K562 (cell line): Measurements from ENCODE around the gene FOSL1. TPM values are rescaled to one million over a fixed set of nuclear protein-coding genes. Genes with fewer than 3 reads are reported as not detected.

ENCODE experiments used
- ELF1 ChIP-seq: fragments of 200-800 bp; sonication (Bioruptor generic); IDR thresholded peaks from 2 replicates; pipeline ENCODE4 v1.6.1; 2016; ENCODE audit warnings: missing genetic modification characterization, missing compliant biosample characterization
- EP300 ChIP-seq: IDR thresholded peaks from 2 replicates; pipeline ENCODE4 v1.6.1; 2012; ENCODE audit warnings: low read length, improper control_type of control experiment
- GATAD2B ChIP-seq: fragments of 450-650 bp; IDR thresholded peaks from 2 replicates; pipeline ENCODE4 v1.6.1; 2017; ENCODE audit warnings: mild to moderate bottlenecking, borderline replicate concordance
- HDAC3 ChIP-seq: fragments of 450-650 bp; IDR thresholded peaks from 2 replicates; pipeline ENCODE4 v1.6.1; 2018; ENCODE audit warnings: borderline replicate concordance, mild to moderate bottlenecking, moderate library complexity; ENCODE audit not compliant: partially characterized antibody
- HIVEP1 ChIP-seq: fragments of 250-450 bp; sonication (Bioruptor Pico); IDR thresholded peaks from 2 replicates; pipeline ENCODE4 v1.4.0; 2020; ENCODE audit warnings: mild to moderate bottlenecking
- PML ChIP-seq: IDR thresholded peaks from 2 replicates; pipeline ENCODE4 v1.6.1; 2012; ENCODE audit warnings: low read length, inconsistent platforms
- SOX6 ChIP-seq: fragments of 450-650 bp; IDR thresholded peaks from 2 replicates; pipeline ENCODE4 v1.6.1; 2014; ENCODE audit warnings: mild to moderate bottlenecking
- TAF15 ChIP-seq: fragments of 200-400 bp; formaldehyde crosslinking; IDR thresholded peaks from 2 replicates; pipeline ENCODE4 v1.6.1; 2017; ENCODE audit warnings: mild to moderate bottlenecking, low read depth, low read length, moderate library complexity
- U2AF1 ChIP-seq: fragments of 200-400 bp; formaldehyde crosslinking; optimal IDR thresholded peaks from 2 replicates; pipeline ENCODE3; 2017; ENCODE audit warnings: mild to moderate bottlenecking, low read depth, low read length, moderate library complexity
- polyA plus RNA-seq, 8 experiments: library from polyadenylated mRNA; depleted of rRNA in 4 of 8; stranded (reverse) in 5 of 8; unstranded in 3 of 8; fragments of >200 nt; fragmentation: Nextera tagmentation in 2 of 8; fragmentation: Illumina TruSeq in 1 of 8; extraction: Ambion mirVana in 2 of 8; extraction: Trizol in 1 of 8; gene quantifications; 2 replicates each; pipeline versions ENCODE4 v1.2.1 to v1.2.3, GENCODE V29; 2011 to 2014; ENCODE audit warnings: inconsistent platforms in 1 of 8, missing spikeins in 1 of 8
- total RNA-seq, 7 experiments: library from RNA; depleted of rRNA in 6 of 7; stranded (reverse); fragments of >200 nt in 6 of 7; fragmentation: Illumina TruSeq in 2 of 7; extraction: Trizol in 2 of 7; gene quantifications; 2 replicates each; pipeline versions ENCODE4 v1.2.1 to v1.2.3, GENCODE V29; 2011 to 2021; ENCODE audit warnings: low replicate concordance in 1 of 7
- TF ChIP-seq, protein P1 (sequence below): fragments of 450-650 bp; formaldehyde crosslinking; IDR thresholded peaks from 2 replicates; pipeline ENCODE4 v1.4.0; 2020; ENCODE audit warnings: mild to moderate bottlenecking, moderate library complexity
- TF ChIP-seq, protein P2 (sequence below): fragments of 450-650 bp; formaldehyde crosslinking; IDR thresholded peaks from 2 replicates; pipeline ENCODE4 v1.4.0; 2022; ENCODE audit warnings: mild to moderate bottlenecking, moderate library complexity
- TF ChIP-seq, protein P3 (sequence below), 2 experiments: fragments of 450-650 bp; IDR thresholded peaks; 2 replicates each; pipeline ENCODE4 v1.6.1; 2018; ENCODE audit warnings: mild to moderate bottlenecking in 2 of 2, low read depth in 1 of 2; ENCODE audit not compliant: partially characterized antibody in 2 of 2

The FOSL1 gene
- total and polyA plus RNA-seq, 9 of the 15 experiments (the other 6 are each of a cell fraction or from before 2014, with no cell fraction given), result 3.5 to 39.6 (median 10.0) TPM

GRCh38 chr11:65919141-65919572, 19.0 kb upstream of the FOSL1 start, which contains the start of gene DRAP1 (continued):
- peak; percentile 93 for TF ChIP-seq HIVEP1 (CRISPR knock-in tag)
- peak; percentile 67; the same call in 1 of the 2 replicates for TF ChIP-seq SOX6
- TF ChIP-seq, protein P1, sequence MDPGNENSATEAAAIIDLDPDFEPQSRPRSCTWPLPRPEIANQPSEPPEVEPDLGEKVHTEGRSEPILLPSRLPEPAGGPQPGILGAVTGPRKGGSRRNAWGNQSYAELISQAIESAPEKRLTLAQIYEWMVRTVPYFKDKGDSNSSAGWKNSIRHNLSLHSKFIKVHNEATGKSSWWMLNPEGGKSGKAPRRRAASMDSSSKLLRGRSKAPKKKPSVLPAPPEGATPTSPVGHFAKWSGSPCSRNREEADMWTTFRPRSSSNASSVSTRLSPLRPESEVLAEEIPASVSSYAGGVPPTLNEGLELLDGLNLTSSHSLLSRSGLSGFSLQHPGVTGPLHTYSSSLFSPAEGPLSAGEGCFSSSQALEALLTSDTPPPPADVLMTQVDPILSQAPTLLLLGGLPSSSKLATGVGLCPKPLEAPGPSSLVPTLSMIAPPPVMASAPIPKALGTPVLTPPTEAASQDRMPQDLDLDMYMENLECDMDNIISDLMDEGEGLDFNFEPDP (CRISPR knock-in tag), result no peak
- TF ChIP-seq U2AF1, result peak; percentile 95
- TF ChIP-seq, protein P2, sequence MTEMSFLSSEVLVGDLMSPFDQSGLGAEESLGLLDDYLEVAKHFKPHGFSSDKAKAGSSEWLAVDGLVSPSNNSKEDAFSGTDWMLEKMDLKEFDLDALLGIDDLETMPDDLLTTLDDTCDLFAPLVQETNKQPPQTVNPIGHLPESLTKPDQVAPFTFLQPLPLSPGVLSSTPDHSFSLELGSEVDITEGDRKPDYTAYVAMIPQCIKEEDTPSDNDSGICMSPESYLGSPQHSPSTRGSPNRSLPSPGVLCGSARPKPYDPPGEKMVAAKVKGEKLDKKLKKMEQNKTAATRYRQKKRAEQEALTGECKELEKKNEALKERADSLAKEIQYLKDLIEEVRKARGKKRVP (CRISPR knock-in tag), result 0 out of 2 replicates have a peak, but pooled peaks have one; percentile 44
- TF ChIP-seq EP300, result peak; percentile 59
- TF ChIP-seq TAF15, result no peak
- TF ChIP-seq GATAD2B, result peak; percentile 99
- TF ChIP-seq PML, result no peak
- TF ChIP-seq HDAC3, result no peak
- TF ChIP-seq ELF1 (tag), result 0 out of 2 replicates have a peak, but pooled peaks have one; percentile 52
- TF ChIP-seq, protein P3, sequence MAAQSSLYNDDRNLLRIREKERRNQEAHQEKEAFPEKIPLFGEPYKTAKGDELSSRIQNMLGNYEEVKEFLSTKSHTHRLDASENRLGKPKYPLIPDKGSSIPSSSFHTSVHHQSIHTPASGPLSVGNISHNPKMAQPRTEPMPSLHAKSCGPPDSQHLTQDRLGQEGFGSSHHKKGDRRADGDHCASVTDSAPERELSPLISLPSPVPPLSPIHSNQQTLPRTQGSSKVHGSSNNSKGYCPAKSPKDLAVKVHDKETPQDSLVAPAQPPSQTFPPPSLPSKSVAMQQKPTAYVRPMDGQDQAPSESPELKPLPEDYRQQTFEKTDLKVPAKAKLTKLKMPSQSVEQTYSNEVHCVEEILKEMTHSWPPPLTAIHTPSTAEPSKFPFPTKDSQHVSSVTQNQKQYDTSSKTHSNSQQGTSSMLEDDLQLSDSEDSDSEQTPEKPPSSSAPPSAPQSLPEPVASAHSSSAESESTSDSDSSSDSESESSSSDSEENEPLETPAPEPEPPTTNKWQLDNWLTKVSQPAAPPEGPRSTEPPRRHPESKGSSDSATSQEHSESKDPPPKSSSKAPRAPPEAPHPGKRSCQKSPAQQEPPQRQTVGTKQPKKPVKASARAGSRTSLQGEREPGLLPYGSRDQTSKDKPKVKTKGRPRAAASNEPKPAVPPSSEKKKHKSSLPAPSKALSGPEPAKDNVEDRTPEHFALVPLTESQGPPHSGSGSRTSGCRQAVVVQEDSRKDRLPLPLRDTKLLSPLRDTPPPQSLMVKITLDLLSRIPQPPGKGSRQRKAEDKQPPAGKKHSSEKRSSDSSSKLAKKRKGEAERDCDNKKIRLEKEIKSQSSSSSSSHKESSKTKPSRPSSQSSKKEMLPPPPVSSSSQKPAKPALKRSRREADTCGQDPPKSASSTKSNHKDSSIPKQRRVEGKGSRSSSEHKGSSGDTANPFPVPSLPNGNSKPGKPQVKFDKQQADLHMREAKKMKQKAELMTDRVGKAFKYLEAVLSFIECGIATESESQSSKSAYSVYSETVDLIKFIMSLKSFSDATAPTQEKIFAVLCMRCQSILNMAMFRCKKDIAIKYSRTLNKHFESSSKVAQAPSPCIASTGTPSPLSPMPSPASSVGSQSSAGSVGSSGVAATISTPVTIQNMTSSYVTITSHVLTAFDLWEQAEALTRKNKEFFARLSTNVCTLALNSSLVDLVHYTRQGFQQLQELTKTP (IDR thresholded peaks at IDR 0.05; ENCODE audit: low read depth in 1 of 2, partially characterized antibody in 2 of 2), result peak in 1 of 2 experiments; percentile 71
